Lung (tissue), 12 donors: ENCODE results near the gene NDUFS4. TPM values are rescaled to one million over a fixed set of nuclear protein-coding genes. Genes with fewer than 3 reads are reported as not detected.
"Not testable (repeated sequence)": the region's sequence is repeated elsewhere in the genome, so short reads cannot be mapped to it uniquely, and the experiment has no call there.

ENCODE experiments used
- ATAC-seq: fragments of 200-7000 bp; cut with Tn5 transposase; one replicate; pipeline ENCODE4 v1.9.1; 2020; ENCODE audit warnings: moderate number of reproducible peaks; ENCODE audit not compliant: insufficient read depth, low FRiP score
- DNase-seq, 3 donors: peaks; one replicate each; pipeline ENCODE4 v3.0.0-alpha.2; 2013 to 2017
- H3K27ac ChIP-seq, 2 donors: one replicate each; pipeline ENCODE4 v1.5.1; 2013; ENCODE audit warnings: mild to moderate bottlenecking in 2 of 2, moderate library complexity in 2 of 2, control low read depth in 1 of 2, inconsistent platforms in 1 of 2, low read depth in 1 of 2, low read length in 1 of 2
- H3K27me3 ChIP-seq, 3 donors: one replicate each; pipeline ENCODE4 v1.5.1; 2013; ENCODE audit warnings: low read length in 2 of 3; ENCODE audit not compliant: control insufficient read depth in 3 of 3, insufficient read depth in 3 of 3
- H3K36me3 ChIP-seq, 4 donors: one replicate each; pipeline ENCODE4 v1.5.1; 2013; ENCODE audit warnings: low read length in 4 of 4, mild to moderate bottlenecking in 1 of 4, moderate library complexity in 1 of 4; ENCODE audit not compliant: control insufficient read depth in 4 of 4, insufficient read depth in 4 of 4
- H3K4me1 ChIP-seq, 5 donors: one replicate each; pipeline ENCODE4 v1.5.1; 2013; ENCODE audit warnings: low read length in 5 of 5, mild to moderate bottlenecking in 2 of 5, moderate library complexity in 1 of 5; ENCODE audit not compliant: control insufficient read depth in 5 of 5, insufficient read depth in 5 of 5
- H3K4me3 ChIP-seq: one replicate; pipeline ENCODE4 v1.5.1; 2013; ENCODE audit warnings: mild to moderate bottlenecking, control low read depth, moderate library complexity
- H3K9ac ChIP-seq, 2 donors: one replicate each; pipeline ENCODE4 v1.5.1; 2013; ENCODE audit warnings: low read length in 2 of 2, control low read depth in 1 of 2; ENCODE audit not compliant: insufficient read depth in 1 of 2
- H3K9me3 ChIP-seq, 4 donors: one replicate each; pipeline ENCODE4 v1.5.1; 2013; ENCODE audit warnings: low read length in 3 of 4, mild to moderate bottlenecking in 1 of 4, moderate library complexity in 1 of 4; ENCODE audit not compliant: control insufficient read depth in 4 of 4, insufficient read depth in 3 of 4
- WGBS, 2 donors: extraction: QIAGEN DNeasy Blood & Tissue Kit; methylation state at CpG; one replicate each; pipeline ENCODE4 v1.1.7; 2013; 5-methylcytosine and 5-hydroxymethylcytosine counted together
- polyA plus RNA-seq, 2 donors: library from polyadenylated mRNA; stranded (reverse); fragments of 200-250 nt; gene quantifications; one replicate each; pipeline ENCODE4 v1.2.1, GENCODE V29; 2013
- total RNA-seq, 2 donors: library from RNA; depleted of rRNA in 1 of 2; stranded (reverse); fragments of >200 nt in 1 of 2; gene quantifications; one replicate each; pipeline ENCODE4 v1.2.1, GENCODE V29; 2014 to 2021
- TF ChIP-seq, protein P1 (sequence below): IDR thresholded peaks from 2 replicates; pipeline ENCODE4 v1.5.1; 2012; ENCODE audit warnings: mild to moderate bottlenecking; ENCODE audit errors: control extremely low read depth, extremely low read depth
- donor health status: control.
- donor health status: control.
- donor health status: Bipolar disorder and iron deficiency.
- donor health status: healthy.
- donor health status: DM: yes; HTN: yes; CAD: no.

NDUFS4 gene
- total and polyA plus RNA-seq, 4 donors: 45.7 to 96.1 (median 61.8) TPM

DNA sequence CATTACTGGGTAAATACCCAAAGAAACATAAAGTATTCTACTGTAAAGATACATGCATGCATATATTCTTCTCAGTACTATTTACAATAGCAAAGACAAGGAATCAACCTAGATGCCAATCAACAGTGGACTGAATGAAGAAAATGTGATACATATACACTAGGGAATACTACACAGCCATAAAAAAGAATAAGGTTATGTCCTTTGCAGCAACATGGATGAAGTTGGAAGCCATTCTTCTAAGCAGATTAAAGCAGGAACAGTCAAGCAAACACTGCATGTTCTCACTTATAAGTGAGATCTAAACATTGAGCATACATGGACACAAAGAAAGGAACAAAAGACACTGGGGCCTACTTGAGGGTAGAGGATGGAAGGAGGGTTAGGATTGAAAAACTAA, 39.6 kb upstream of the NDUFS4 start:
- ATAC-seq: no peak

DNA sequence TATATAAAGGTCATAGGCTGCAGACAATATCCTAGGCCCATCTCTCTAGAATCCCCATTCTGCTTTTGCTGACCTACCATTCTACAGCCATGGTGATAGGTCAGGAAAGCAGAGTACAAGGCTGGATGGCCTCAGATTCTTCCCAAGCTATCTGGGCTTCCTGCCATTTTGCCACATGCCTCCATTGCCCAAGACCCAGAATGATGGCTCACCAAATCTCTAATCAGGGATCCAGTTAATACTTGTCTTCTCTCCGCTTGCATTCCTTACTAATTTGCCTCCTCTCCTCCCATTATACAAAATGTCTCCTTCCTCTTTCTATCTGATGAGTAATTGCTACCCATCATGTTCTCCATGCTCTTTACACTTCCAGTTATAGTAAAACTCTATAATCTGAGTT, 22.7 kb upstream of the NDUFS4 start:
- H3K9ac ChIP-seq: no peak overlapping the region
- no peak for DNase-seq
- no peaks in the 10 kb centered on the region for H3K36me3 ChIP-seq
- TF ChIP-seq, protein P1, sequence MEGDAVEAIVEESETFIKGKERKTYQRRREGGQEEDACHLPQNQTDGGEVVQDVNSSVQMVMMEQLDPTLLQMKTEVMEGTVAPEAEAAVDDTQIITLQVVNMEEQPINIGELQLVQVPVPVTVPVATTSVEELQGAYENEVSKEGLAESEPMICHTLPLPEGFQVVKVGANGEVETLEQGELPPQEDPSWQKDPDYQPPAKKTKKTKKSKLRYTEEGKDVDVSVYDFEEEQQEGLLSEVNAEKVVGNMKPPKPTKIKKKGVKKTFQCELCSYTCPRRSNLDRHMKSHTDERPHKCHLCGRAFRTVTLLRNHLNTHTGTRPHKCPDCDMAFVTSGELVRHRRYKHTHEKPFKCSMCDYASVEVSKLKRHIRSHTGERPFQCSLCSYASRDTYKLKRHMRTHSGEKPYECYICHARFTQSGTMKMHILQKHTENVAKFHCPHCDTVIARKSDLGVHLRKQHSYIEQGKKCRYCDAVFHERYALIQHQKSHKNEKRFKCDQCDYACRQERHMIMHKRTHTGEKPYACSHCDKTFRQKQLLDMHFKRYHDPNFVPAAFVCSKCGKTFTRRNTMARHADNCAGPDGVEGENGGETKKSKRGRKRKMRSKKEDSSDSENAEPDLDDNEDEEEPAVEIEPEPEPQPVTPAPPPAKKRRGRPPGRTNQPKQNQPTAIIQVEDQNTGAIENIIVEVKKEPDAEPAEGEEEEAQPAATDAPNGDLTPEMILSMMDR: no peak
- no peak for ATAC-seq
- H3K27me3 ChIP-seq: no peaks in the 10 kb centered on the region
- no peak overlapping the region for H3K27ac ChIP-seq
- no peak overlapping the region for H3K4me3 ChIP-seq
- 90 to 97% methylated on average over 1 of the region's 1 CpG for WGBS, 2 donors
- no peaks in the 10 kb centered on the region for H3K9me3 ChIP-seq
- H3K4me1 ChIP-seq: no peaks in the 10 kb centered on the region

More for the DNA sequence above, 39.6 kb upstream of the NDUFS4 start:
- Histone ChIP-seq H3K4me1 (no peaks in the 10 kb centered on the region), H3K9ac (no peak overlapping the region), H3K27ac (no peak overlapping the region), H3K36me3 (no peaks in the 10 kb centered on the region), H3K4me3 (no peak overlapping the region), H3K9me3 (no peaks in the 10 kb centered on the region), H3K27me3 (no peaks in the 10 kb centered on the region)
- DNase-seq: no peak
- TF ChIP-seq, protein P1: no peak

DNA sequence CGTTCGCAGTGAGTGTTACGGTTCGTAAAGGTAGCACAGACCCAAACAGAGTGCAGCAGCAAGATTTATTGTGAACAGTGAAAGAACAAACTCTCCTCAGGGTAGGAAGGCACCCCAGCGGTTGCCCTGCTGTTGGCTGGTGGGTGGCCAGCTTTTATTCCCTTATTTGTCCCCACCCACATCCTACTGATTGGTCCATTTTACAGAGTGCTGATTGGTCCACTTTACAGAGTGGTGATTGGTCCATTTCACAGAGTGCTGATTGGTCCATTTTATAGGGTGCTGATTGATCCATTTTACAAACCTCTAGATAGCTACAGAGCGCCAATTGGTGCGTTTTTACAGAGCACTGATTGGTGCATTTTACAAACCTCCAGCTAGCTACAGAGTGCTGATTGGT, 19.7 kb upstream of the NDUFS4 start:
- not testable (repeated sequence) for H3K27me3 ChIP-seq, H3K27ac ChIP-seq, ATAC-seq, H3K4me3 ChIP-seq, H3K4me1 ChIP-seq, H3K9me3 ChIP-seq, DNase-seq, H3K36me3 ChIP-seq, H3K9ac ChIP-seq
- 95 to 96% methylated on average over 7 of the region's 7 CpGs for WGBS, 2 donors

DNA sequence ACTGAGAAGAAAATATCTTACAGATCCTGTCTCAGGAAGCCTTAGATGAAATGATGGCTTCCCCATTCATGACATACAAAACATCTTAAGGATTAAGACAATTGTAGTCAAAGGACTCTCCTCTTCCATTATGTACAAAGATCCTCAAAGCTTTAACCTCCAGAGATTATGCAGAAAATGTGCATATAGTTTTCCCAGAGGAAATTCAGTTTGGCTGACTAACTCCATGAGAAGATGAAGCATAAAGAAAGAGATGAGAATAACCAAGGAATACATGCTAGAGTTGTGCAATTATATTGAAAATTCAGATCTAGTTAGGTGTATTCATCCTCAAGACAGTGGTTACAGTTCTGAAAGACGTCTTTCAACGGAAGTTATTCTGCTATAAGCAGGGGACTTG, 18.6 kb upstream of the NDUFS4 start:
- 93 to 97% methylated on average over 2 of the region's 2 CpGs for WGBS, 2 donors
- Histone ChIP-seq H3K4me1 (no peaks in the 10 kb centered on the region), H3K36me3 (no peaks in the 10 kb centered on the region), H3K9ac (no peak overlapping the region), H3K27me3 (peaks cover 0 to 2% (median 0%) of the 10 kb centered on the region in 3 donors), H3K4me3 (no peak overlapping the region), H3K27ac (no peak overlapping the region), H3K9me3 (no peaks in the 10 kb centered on the region)
- TF ChIP-seq, protein P1: no peak
- ATAC-seq: no peak
- DNase-seq: no peak
